ENCODE results near the gene LRBA.
"Not testable (repeated sequence)": the region's sequence is repeated elsewhere in the genome, so short reads cannot be mapped to it uniquely, and the experiment has no call there.

LRBA gene

GRCh38 chr4:150714462-150715438, 300.3 kb downstream of the LRBA start:
- no peak for DNase-seq

GRCh38 chr4:150713251-150713650, 301.8 kb downstream of the LRBA start:
- no peak for DNase-seq

GRCh38 chr4:150710770-150711375, 304.2 kb downstream of the LRBA start:
- DNase-seq: no peak

- DNase-seq: no peak
Measured at GRCh38 chr4:150708004-150708403, 307.1 kb downstream of the LRBA start.

DNA sequence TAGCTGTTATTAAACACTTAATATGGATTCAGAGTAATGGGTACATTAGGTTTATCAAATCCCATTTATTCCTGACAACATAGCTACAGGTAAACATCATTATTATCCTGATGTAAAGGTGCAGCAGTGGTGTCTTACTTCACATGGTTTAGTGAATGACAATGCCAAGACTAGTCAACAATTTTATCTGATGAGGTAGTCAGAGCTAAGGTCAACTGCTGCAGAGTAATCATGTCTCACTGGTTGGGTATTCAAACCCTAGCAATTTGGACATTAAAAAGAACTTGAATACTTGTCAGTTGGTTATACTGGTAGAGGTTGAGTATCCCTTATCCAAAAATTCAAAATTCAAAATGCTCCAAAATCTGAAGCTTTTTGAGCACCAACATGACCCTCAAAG, 315.5 kb downstream of the LRBA start:
- no peak for DNase-seq

DNA sequence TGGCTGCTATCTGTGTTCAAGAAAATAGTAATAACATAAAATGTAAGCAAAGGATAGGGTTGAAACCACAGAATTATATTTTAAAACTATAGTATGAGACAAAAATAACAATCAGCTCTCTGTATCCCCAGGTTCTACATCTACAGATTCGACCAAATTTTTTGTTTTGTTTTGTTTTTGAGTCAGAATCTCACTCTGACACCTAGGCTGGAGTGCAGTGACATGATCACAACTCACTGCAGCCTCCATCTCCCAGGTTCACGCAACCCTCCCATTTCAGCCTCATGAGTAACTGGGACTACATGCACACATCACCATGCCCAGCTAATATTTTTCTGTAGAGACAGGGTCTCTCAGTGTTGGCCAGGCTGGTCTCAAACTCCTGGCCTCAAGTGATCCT, 319.9 kb downstream of the LRBA start:
- no peak for DNase-seq

GRCh38 chr4:150694438-150694837, 320.6 kb downstream of the LRBA start:
- no peak for DNase-seq

DNA sequence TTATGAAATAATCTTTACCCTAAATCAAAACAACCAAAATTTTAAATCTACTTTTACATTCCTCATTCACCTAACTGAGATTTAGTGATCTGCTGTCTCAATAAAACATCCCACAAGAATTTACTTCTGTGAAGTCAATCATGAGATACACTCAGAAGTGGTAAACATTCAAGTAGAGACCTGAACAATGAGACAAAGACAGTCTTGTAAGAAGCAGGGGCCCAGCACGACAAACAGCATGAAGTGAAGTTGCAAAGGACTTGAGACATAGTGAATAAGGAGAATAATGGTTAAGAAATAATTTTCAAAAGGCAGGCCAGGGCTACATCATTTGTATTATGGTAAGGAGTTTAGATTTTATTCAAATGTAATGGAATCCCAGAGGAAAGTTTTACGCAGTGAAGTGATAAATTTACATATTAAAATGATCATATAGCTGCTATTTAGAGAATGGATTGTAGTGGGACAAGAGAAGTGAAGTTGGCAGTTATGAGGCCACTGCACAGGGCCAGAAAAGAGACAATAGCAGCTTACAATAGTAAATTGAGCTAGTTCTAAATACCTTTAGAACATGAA, 331.2 kb downstream of the LRBA start:
- no peak for DNase-seq

DNA sequence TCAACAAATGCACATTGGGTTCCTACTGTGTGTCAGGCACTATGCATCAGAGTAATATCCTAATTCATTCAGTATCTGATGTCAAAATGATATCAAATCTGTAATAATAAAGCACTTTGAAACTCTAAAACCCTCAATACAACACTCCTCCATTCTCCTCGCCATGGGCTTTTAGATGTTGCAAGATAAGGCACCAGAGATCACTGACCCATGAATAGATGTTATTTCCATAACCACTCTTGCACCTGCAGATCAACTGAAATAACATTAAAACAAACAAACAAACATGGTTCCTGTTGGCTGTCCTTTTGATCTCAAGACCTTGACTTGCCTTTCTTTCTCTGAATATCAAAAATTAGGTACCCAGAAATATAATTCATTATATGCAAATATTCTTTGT, 333.0 kb downstream of the LRBA start:
- DNase-seq: no peak

DNA sequence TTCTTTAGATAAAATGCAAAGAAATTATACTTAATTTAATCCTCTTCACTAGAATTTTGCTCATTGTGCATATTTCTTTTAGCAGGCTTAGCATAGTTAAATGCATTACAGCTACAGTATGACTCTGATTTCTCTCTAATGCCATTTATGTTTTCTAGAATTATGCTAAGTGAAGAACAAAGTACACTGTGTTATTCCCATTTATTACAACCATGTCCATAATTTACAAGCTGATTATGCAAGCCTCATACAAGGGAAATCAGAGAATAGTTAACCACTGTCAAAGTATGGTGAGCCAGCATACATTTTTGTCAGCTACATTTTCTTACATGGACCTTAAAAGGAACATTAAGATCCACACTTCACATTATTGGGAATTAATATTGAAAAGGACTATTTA, 334.0 kb downstream of the LRBA start:
- no peak for DNase-seq

DNA sequence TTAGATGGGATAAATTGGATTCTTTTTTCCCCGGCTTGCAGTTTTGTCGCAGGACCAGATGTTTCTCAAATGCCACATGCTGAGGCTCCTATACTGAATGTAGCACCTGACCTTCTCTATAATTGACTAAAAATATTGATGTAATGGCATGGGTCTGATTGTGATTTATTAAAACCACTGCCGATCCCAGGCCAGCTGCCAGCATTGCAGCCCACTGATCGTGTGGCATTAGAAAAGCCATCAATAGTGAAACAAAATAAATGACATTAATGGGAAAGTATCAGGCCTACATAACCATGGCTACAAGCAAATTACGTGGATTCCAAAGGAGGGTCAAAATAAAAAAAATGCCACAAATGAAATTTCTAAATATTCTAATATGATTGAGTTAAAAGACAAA, 334.4 kb downstream of the LRBA start:
- DNase-seq: no peak

GRCh38 chr4:150679765-150680343, 335.2 kb downstream of the LRBA start:
- DNase-seq: no peak

GRCh38 chr4:150679018-150679764, 335.9 kb downstream of the LRBA start:
- DNase-seq: no peak

- DNase-seq: no peak
Measured at GRCh38 chr4:150673793-150674192, 341.3 kb downstream of the LRBA start.

GRCh38 chr4:150668824-150669223, 346.3 kb downstream of the LRBA start:
- DNase-seq: no peak

GRCh38 chr4:150664935-150665334, 350.1 kb downstream of the LRBA start:
- DNase-seq: no peak

DNA sequence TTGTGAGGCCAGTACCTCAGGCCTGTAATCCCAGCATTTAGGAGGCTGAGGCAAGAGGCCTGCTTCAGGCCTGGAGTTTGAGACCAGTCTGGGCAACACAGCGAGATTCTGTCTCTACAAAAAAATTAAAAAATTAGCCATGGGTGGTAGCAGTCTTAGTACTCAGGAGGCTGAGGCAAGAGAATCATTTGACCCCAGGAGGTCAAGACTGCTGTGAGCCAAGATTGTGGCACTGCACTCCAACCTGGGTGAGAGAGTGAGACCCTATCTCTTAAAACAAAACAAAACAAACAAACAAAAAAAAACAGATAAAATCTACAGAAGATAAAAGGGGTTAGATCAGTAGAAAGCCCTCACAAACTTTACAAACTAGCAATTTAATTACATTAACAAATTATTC, 352.4 kb downstream of the LRBA start:
- no peak for DNase-seq

GRCh38 chr4:150661551-150661950, 353.5 kb downstream of the LRBA start:
- DNase-seq: not testable (repeated sequence)

DNA sequence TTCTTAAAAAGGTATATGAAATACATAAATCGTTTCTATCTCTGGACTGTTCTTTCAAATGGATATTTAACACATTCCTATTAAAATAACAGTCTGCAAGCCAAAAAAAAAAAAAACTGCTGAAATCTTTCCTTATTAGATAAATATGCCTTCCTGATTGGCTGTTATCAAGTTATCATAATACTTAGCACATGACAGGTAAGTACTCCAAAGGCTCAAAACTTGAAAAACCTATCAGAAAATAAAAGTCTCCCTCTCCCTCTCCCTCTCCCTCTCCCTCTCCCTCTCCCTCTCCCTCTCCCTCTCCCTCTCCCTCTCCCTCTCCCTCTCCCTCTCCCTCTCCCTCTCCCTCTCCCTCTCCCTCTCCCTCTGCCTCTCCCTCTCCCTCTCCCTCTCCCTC, 356.8 kb downstream of the LRBA start:
- DNase-seq: not testable (repeated sequence)

GRCh38 chr4:150656891-150657290, 358.2 kb downstream of the LRBA start:
- no peak for DNase-seq

DNA sequence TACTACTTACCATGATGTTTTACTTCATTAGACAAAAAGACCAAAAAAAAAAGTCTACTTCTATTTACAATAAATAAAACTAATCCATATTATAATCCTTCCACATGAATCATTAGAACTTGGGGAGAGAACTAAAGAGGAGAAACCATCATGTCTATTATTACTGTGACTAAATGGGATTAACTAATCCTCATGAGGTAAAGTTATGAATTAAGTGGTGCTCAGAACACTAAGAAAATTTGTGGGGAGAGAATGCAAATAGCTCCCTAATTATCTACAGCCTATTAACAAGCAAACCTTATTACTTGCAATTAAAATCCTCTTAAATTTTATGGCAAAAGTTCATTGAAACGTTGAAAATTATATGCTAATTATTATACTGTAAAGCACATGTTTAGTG, 364.3 kb downstream of the LRBA start:
- DNase-seq: no peak

DNA sequence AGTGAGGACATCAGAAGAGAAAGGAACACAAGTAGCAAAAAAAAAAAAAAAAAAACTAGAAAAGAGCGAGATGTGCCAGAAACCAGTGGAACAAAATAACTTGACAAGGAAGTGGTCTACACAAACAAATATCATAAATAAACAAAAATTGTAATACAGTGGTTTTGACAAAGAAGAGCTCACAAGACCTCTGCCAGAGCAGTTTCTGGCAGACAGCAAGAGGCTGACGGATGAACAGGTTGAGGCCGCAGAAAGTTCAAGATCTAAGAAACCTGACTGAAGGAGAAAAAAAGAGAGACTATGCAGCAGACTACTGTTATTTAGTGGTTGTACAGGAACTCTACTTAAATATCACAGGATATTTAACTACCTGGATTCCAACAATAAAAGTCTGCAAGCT, 367.0 kb downstream of the LRBA start:
- no peak for DNase-seq

GRCh38 chr4:150647008-150647407, 368.1 kb downstream of the LRBA start:
- DNase-seq: no peak

Data from cerebellar nuclear complex (tissue), 1 donor.